G401 (cell line): ENCODE measurements around the gene APMAP. TPM values are rescaled to one million over a fixed set of nuclear protein-coding genes. Genes with fewer than 3 reads are reported as not detected.
"Not testable (repeated sequence)": the region's sequence is repeated elsewhere in the genome, so short reads cannot be mapped to it uniquely, and the experiment has no call there.

ENCODE experiments used
- DNase-seq: peaks from one replicate; pipeline ENCODE4 v3.0.0-alpha.2; 2015; ENCODE audit warnings: low spot score
- in situ Hi-C: cut with HindIII; loops from 2 replicates; pipeline ENCODE4 v1.10.0; 2016; ENCODE audit warnings: low sequenced_read_pairs, mixed read lengths
- total RNA-seq: library from RNA; depleted of rRNA; stranded (reverse); fragments of >200 nt; shearing (Covaris generic); gene quantifications from 2 replicates; pipeline ENCODE4 v1.2.3, GENCODE V29; 2014

APMAP gene
- total RNA-seq, 1 experiment from 2014 or later: 94.6 TPM

GRCh38 chr20:24943731-24944130 lies 48.8 kb downstream of the APMAP start:
- in situ Hi-C loops: no loop called here

GRCh38 chr20:24943196-24943595 lies 49.4 kb downstream of the APMAP start:
- in situ Hi-C loops: no loop called here
- no peak for DNase-seq

More at GRCh38 chr20:24943731-24944130, 48.8 kb downstream of the APMAP start:
- no peak for DNase-seq

GRCh38 chr20:24942679-24943078 lies 49.9 kb downstream of the APMAP start:
- in situ Hi-C loops: no loop called here
- peak; percentile 36 for DNase-seq

GRCh38 chr20:24939036-24939435 lies 53.5 kb downstream of the APMAP start:
- in situ Hi-C loops: no loop called here
- DNase-seq: no peak

- in situ Hi-C loops: no loop called here
- no peak for DNase-seq
These were observed 54.1 kb downstream of the APMAP start for GRCh38 chr20:24938498-24938897.

GRCh38 chr20:24937579-24937978 lies 55.0 kb downstream of the APMAP start:
- in situ Hi-C loops: no loop called here
- DNase-seq: no peak

- DNase-seq: no peak
- in situ Hi-C loops: no loop called here
These were observed 55.8 kb downstream of the APMAP start for GRCh38 chr20:24936526-24937407.

- DNase-seq: no peak
- in situ Hi-C loops: no loop called here
These were observed 56.6 kb downstream of the APMAP start for GRCh38 chr20:24935766-24936525.

GRCh38 chr20:24935140-24935539 lies 57.4 kb downstream of the APMAP start:
- DNase-seq: no peak
- in situ Hi-C loops: no loop called here

GRCh38 chr20:24934716-24935115 lies 57.8 kb downstream of the APMAP start:
- in situ Hi-C loops: no loop called here
- no peak for DNase-seq

GRCh38 chr20:24934101-24934661 lies 58.4 kb downstream of the APMAP start:
- no peak for DNase-seq
- in situ Hi-C loops: no loop called here

GRCh38 chr20:24933266-24933908 lies 59.2 kb downstream of the APMAP start:
- in situ Hi-C loops: no loop called here
- DNase-seq: no peak

GRCh38 chr20:24931893-24932292 lies 60.7 kb downstream of the APMAP start:
- DNase-seq, in situ Hi-C loops: not testable (repeated sequence)

- DNase-seq, in situ Hi-C loops: not testable (repeated sequence)
These were observed 61.5 kb downstream of the APMAP start for GRCh38 chr20:24930724-24931688.

- in situ Hi-C loops, DNase-seq: not testable (repeated sequence)
These were observed 62.5 kb downstream of the APMAP start for GRCh38 chr20:24929867-24930723.

GRCh38 chr20:24929259-24929658 lies 63.3 kb downstream of the APMAP start:
- DNase-seq, in situ Hi-C loops: not testable (repeated sequence)

- in situ Hi-C loops, DNase-seq: not testable (repeated sequence)
These were observed 71.8 kb downstream of the APMAP start for GRCh38 chr20:24920706-24921105.
